Activated B cell treated with CpG ODN at 0.5 μM for 24 hours (primary cell): Measurements from ENCODE around the gene SUCO. TPM values are rescaled to one million over a fixed set of nuclear protein-coding genes. Genes with fewer than 3 reads are reported as not detected.

Experiments used
- ATAC-seq: fragments of 200-7000 bp; cut with Tn5 transposase; one replicate; pipeline ENCODE4 v1.10.0; 2021; ENCODE audit warnings: low read depth, mild to moderate bottlenecking, moderate library complexity
- CTCF ChIA-PET: fragments of 350-600 bp; sonication (Branson Sonifier 250); formaldehyde crosslinking; loops from one replicate; lab custom pipeline; 2021; ENCODE audit warnings: antibody characterized with exemption; lab: Charles Lee
- POLR2A ChIA-PET: fragments of 350-600 bp; sonication (Branson Sonifier 250); formaldehyde crosslinking; loops from one replicate; lab custom pipeline; 2021; ENCODE audit warnings: antibody characterized with exemption; lab: Charles Lee
- DNase-seq: peaks from one replicate; pipeline ENCODE4 v3.0.0; 2022
- H3K27ac Mint-ChIP-seq: one replicate; pipeline ENCODE4 v1.8.0; 2020; ENCODE audit warnings: mixed read lengths
- H3K27me3 Mint-ChIP-seq: one replicate; pipeline ENCODE4 v1.8.0; 2021; ENCODE audit warnings: mixed read lengths
- H3K36me3 Mint-ChIP-seq: one replicate; pipeline ENCODE4 v1.8.0; 2021; ENCODE audit warnings: low read depth, mixed read lengths
- H3K4me1 Mint-ChIP-seq: one replicate; pipeline ENCODE4 v1.8.0; 2021; ENCODE audit warnings: mixed read lengths
- H3K4me3 Mint-ChIP-seq: one replicate; pipeline ENCODE4 v1.8.0; 2020; ENCODE audit warnings: mild to moderate bottlenecking, mixed read lengths
- H3K9me3 Mint-ChIP-seq: one replicate; pipeline ENCODE4 v1.8.0; 2020; ENCODE audit warnings: mixed read lengths
- CTCF ChIP-seq: fragments of 200-600 bp; IDR thresholded peaks from one replicate; pipeline ENCODE4 v1.8.0; 2022; ENCODE audit warnings: antibody characterized with exemption, mild to moderate bottlenecking
- intact Hi-C: fragments of 100-400 bp; cut with micrococcal nuclease; formaldehyde crosslinking; loops from one replicate; pipeline ENCODE4 v1.15.1; 2024
- total RNA-seq: library from RNA; stranded (reverse); gene quantifications from 2 replicates; pipeline ENCODE4 v1.2.3, GENCODE V29; 2022

Gene SUCO
- total RNA-seq, 1 donor from 2014 or later, result 47.1 TPM

- Mint-ChIP-seq H3K27ac (no peak overlapping the region), H3K4me1 (peaks cover 2% of the 10 kb centered on the region), H3K9me3 (no peaks in the 10 kb centered on the region), H3K27me3 (no peaks in the 10 kb centered on the region), H3K4me3 (no peak overlapping the region), H3K36me3 (peaks cover 71% of the 10 kb centered on the region)
- POLR2A ChIA-PET, result no interaction called here
- no peak for TF ChIP-seq CTCF
- CTCF ChIA-PET, result no interaction called here
- intact Hi-C loops, result no loop called here
- no peak for DNase-seq
- ATAC-seq, result no peak
Observed at GRCh38 chr1:172556461-172556860, 23.5 kb downstream of the SUCO start.

- ATAC-seq, result no peak
- TF ChIP-seq CTCF, result no peak
- Mint-ChIP-seq H3K4me3 (no peak overlapping the region), H3K9me3 (no peaks in the 10 kb centered on the region), H3K27ac (no peak overlapping the region), H3K36me3 (peaks cover 74% of the 10 kb centered on the region), H3K27me3 (no peaks in the 10 kb centered on the region), H3K4me1 (no peaks in the 10 kb centered on the region)
- intact Hi-C loops, result no loop called here
- no peak for DNase-seq
- CTCF ChIA-PET, result no interaction called here
- POLR2A ChIA-PET, result no interaction called here
Observed at GRCh38 chr1:172557270-172557669, 24.3 kb downstream of the SUCO start.

- H3K27me3 Mint-ChIP-seq, result no peaks in the 10 kb centered on the region
- no peak overlapping the region for H3K4me3 Mint-ChIP-seq
- DNase-seq, result no peak
- H3K36me3 Mint-ChIP-seq, result peaks cover 89% of the 10 kb centered on the region
- TF ChIP-seq CTCF, result no peak
- peaks cover 11% of the 10 kb centered on the region for H3K9me3 Mint-ChIP-seq
- CTCF ChIA-PET, result no interaction called here
- ATAC-seq, result no peak
- intact Hi-C loops, result no loop called here
- H3K27ac Mint-ChIP-seq, result no peak overlapping the region
- POLR2A ChIA-PET, result no interaction called here
- H3K4me1 Mint-ChIP-seq, result peaks cover 5% of the 10 kb centered on the region
Observed at GRCh38 chr1:172559572-172560210, 26.7 kb downstream of the SUCO start.

GRCh38 chr1:172561252-172561651 is 28.3 kb downstream of the SUCO start:
- H3K36me3 Mint-ChIP-seq, result peaks cover 90% of the 10 kb centered on the region
- ChIA-PET POLR2A (no interaction called here), CTCF (no interaction called here)
- intact Hi-C loops, result no loop called here
- TF ChIP-seq CTCF, result no peak
- no peak for DNase-seq
- H3K9me3 Mint-ChIP-seq, result peaks cover 11% of the 10 kb centered on the region
- no peak for ATAC-seq
- no peaks in the 10 kb centered on the region for H3K27me3 Mint-ChIP-seq
- H3K27ac Mint-ChIP-seq, result no peak overlapping the region
- H3K4me1 Mint-ChIP-seq, result peaks cover 5% of the 10 kb centered on the region
- H3K4me3 Mint-ChIP-seq, result no peak overlapping the region

- ATAC-seq, result no peak
- TF ChIP-seq CTCF, result no peak
- H3K9me3 Mint-ChIP-seq, result peaks cover 15% of the 10 kb centered on the region
- H3K4me1 Mint-ChIP-seq, result peaks cover 5% of the 10 kb centered on the region
- intact Hi-C loops, result no loop called here
- H3K27ac Mint-ChIP-seq, result peak overlapping the region; percentile 5
- no peak overlapping the region for H3K4me3 Mint-ChIP-seq
- peaks cover 73% of the 10 kb centered on the region for H3K36me3 Mint-ChIP-seq
- ChIA-PET CTCF (no interaction called here), POLR2A (interaction anchor here (0.6 kb wide), 1 partner anchor 447 kb away, joined by 4 read pairs; no protein-coding TSS in a partner anchor)
- DNase-seq, result no peak
- H3K27me3 Mint-ChIP-seq, result no peaks in the 10 kb centered on the region
Observed at GRCh38 chr1:172566196-172566997, 33.4 kb downstream of the SUCO start.
